Stimulated activated CD4-positive, alpha-beta T cell treated with anti-CD3 and anti-CD28 coated beads, TNF-alpha, amount 100 ng/mL, for 1 hour (primary cell): Measurements from ENCODE around the gene TMEM11.

ENCODE experiments used
- DNase-seq, 3 donors: peaks; one replicate each; pipeline ENCODE4 v3.0.0-alpha.2; 2020; ENCODE audit warnings: low read depth in 3 of 3, low spot score in 1 of 3

The TMEM11 gene

DNA sequence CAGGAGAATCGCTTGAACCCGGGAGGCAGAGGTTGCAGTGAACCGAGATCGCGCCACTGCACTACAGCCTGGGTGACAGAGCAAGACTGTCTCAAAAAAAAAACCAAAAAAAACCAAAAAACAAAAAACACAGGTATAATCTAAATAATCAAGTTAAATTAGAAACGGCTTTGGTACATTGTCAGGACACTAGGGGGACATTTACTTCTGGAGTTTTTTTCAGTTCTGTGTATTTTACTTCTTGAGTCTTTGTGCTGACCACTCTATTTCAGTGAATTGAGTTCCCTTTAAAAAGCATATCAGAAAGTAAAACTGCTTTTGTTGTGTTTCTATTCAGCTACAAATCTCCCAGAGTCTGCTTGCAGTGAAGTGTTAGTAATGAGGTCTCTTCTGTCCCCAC, 50.9 kb downstream of the TMEM11 start:
- DNase-seq: no peak

GRCh38 chr17:21162394-21162775, 51.6 kb downstream of the TMEM11 start:
- DNase-seq: no peak

DNA sequence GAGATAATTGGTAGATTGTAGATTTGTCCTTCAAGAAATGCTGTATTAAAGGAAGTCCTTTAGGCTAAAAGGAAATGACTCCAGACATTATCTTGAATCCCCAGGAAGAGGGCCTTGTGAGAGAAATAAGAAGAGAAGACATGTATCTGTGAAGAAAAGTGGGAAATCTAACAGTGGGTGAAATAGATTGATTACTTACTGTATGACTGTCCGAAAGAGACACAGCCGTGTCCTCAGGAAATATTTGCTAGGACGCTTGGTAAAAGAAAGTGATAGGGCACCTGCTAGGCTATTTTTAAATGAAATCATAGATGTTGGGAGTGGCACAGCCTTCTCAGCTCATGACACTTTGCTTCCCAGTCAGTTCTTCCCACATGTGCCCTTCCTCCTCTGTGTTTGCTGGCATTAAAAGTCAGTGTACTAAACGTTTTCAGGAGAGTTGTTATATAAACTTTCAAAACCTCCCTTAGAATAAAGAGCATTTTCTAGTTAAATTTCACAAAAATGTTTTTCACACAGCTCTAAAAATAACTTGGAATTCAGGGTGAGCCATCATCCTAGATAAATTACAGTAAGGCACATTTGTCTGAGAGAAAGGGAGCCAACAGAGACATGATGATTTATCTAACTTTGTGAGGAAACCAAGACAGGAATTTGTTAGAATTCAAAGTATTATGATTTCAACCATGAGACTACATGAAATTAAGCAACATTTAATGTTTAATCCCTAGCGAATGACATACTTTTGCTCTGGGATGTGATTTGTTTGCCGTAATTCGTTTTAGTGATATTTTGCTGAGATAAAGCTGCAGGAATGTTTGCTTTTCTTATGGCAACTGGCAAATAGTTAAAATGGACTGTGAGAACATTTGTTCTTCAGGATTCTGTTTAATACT, 52.2 kb downstream of the TMEM11 start:
- DNase-seq: no peak

- DNase-seq: no peak
Measured at GRCh38 chr17:21160401-21160800, 53.6 kb downstream of the TMEM11 start.

DNA sequence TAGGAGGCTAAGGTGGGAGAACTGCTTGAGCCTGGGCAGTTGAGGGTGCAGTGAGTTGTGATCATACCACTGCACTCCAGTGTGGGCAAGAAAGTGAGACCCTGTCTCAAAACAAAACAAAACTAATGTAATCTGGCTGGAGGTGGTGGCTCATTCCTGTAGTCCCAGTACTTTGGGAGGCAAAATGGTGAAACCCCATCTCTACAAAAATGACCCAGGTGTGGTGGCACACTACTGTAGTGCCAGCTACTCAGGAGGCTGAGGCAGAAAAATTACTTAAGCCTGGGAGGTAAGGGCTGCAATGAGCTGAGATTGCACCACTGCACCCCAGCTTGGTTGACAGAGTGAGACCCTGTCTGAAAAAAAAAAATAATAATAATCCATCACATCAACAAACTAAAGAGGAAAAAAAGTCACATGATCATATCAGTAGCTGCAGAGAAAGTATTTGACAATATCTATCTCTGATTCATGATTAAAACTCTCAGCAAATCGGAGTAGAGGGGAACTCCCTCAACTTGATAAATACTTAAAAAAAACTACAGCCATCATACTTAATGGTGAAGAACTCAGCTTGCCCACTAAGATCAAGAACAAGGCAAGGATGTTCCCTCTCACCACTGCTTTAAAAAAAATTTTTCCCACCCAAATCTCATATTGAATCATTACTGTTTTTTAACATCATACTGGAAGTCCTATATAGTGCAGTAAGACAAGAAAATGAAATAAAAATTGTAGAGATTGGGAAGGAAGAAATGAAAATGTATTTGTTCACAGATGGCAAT, 56.2 kb downstream of the TMEM11 start:
- DNase-seq: no peak

GRCh38 chr17:21152731-21153130, 61.2 kb downstream of the TMEM11 start:
- DNase-seq: no peak

GRCh38 chr17:21149621-21150020, 64.3 kb downstream of the TMEM11 start:
- DNase-seq: no peak
